Activated naive CD4-positive, alpha-beta T cell treated with anti-CD3 and anti-CD28 coated beads for 36 hours (primary cell): ENCODE data around the gene SLU7. TPM values are rescaled to one million over a fixed set of nuclear protein-coding genes. Genes with fewer than 3 reads are reported as not detected.

Source experiments
- CTCF ChIA-PET: fragments of 350-600 bp; sonication (Branson Sonifier 250); formaldehyde crosslinking; loops from one replicate; lab custom pipeline; 2021; ENCODE audit warnings: antibody characterized with exemption; lab: Charles Lee
- DNase-seq: peaks from one replicate; pipeline ENCODE4 v3.0.0-alpha.2; 2020
- H3K27ac Mint-ChIP-seq: one replicate; pipeline ENCODE4 v1.8.0; 2021; ENCODE audit warnings: mild to moderate bottlenecking, mixed read lengths
- H3K27me3 Mint-ChIP-seq: one replicate; pipeline ENCODE4 v1.8.0; 2021; ENCODE audit warnings: low read depth, mixed read lengths
- H3K36me3 Mint-ChIP-seq: one replicate; pipeline ENCODE4 v1.8.0; 2021; ENCODE audit warnings: low read depth, mixed read lengths
- H3K4me1 Mint-ChIP-seq: one replicate; pipeline ENCODE4 v1.8.0; 2021; ENCODE audit warnings: low read depth, mixed read lengths
- H3K4me3 Mint-ChIP-seq: one replicate; pipeline ENCODE4 v1.8.0; 2021; ENCODE audit warnings: mild to moderate bottlenecking, moderate library complexity, mixed read lengths
- H3K9me3 Mint-ChIP-seq: one replicate; pipeline ENCODE4 v1.8.0; 2021; ENCODE audit warnings: mixed read lengths
- intact Hi-C: fragments of 100-400 bp; cut with micrococcal nuclease; formaldehyde crosslinking; loops from one replicate; pipeline ENCODE4 v1.15.1; 2023
- total RNA-seq, 2 experiments: library from RNA; stranded (reverse); gene quantifications; one replicate each; pipeline ENCODE4 v1.2.3, GENCODE V29; 2021

The SLU7 gene
- total RNA-seq, 2 experiments from 2014 or later = 33.2 to 34.3 TPM

GRCh38 chr5:160359816-160360215 lies 59.1 kb downstream of the SLU7 start:
- H3K27me3 Mint-ChIP-seq = no peaks in the 10 kb centered on the region
- no peak overlapping the region for H3K4me3 Mint-ChIP-seq
- no peaks in the 10 kb centered on the region for H3K9me3 Mint-ChIP-seq
- no peaks in the 10 kb centered on the region for H3K36me3 Mint-ChIP-seq
- no peak overlapping the region for H3K27ac Mint-ChIP-seq
- no peaks in the 10 kb centered on the region for H3K4me1 Mint-ChIP-seq
- DNase-seq = no peak
- CTCF ChIA-PET = interaction anchor here (0.6 to 0.9 kb wide), 2 partner anchors 180 to 338 kb away, joined by 3 to 5 read pairs; no protein-coding TSS in a partner anchor
- intact Hi-C loops = no loop called here

- no peak overlapping the region for H3K4me3 Mint-ChIP-seq
- intact Hi-C loops = no loop called here
- H3K27me3 Mint-ChIP-seq = no peaks in the 10 kb centered on the region
- no peak for DNase-seq
- CTCF ChIA-PET = interaction anchor here (0.9 kb wide), 1 partner anchor 337 kb away, joined by 3 read pairs; no protein-coding TSS in a partner anchor
- no peaks in the 10 kb centered on the region for H3K9me3 Mint-ChIP-seq
- H3K4me1 Mint-ChIP-seq = no peaks in the 10 kb centered on the region
- H3K27ac Mint-ChIP-seq = no peak overlapping the region
- no peaks in the 10 kb centered on the region for H3K36me3 Mint-ChIP-seq
These were observed 59.6 kb downstream of the SLU7 start for GRCh38 chr5:160359242-160359641.

GRCh38 chr5:160357861-160358411 lies 60.9 kb downstream of the SLU7 start:
- Mint-ChIP-seq H3K27ac (no peak overlapping the region), H3K27me3 (no peaks in the 10 kb centered on the region), H3K4me1 (no peaks in the 10 kb centered on the region), H3K9me3 (no peaks in the 10 kb centered on the region), H3K36me3 (no peaks in the 10 kb centered on the region), H3K4me3 (no peak overlapping the region)
- CTCF ChIA-PET = interaction anchor here (1.0 kb wide), 1 partner anchor 159 kb away, joined by 3 read pairs; no protein-coding TSS in a partner anchor
- intact Hi-C loops = no loop called here
- DNase-seq = no peak

GRCh38 chr5:160357394-160357793 lies 61.5 kb downstream of the SLU7 start:
- Mint-ChIP-seq H3K36me3 (no peaks in the 10 kb centered on the region), H3K27me3 (no peaks in the 10 kb centered on the region), H3K9me3 (no peaks in the 10 kb centered on the region), H3K4me1 (no peaks in the 10 kb centered on the region), H3K4me3 (no peak overlapping the region), H3K27ac (no peak overlapping the region)
- DNase-seq = no peak
- intact Hi-C loops = no loop called here
- CTCF ChIA-PET = interaction anchor here (0.6 to 1.3 kb wide), 2 partner anchors 12 to 336 kb away, joined by 3 read pairs; no protein-coding TSS in a partner anchor

- Mint-ChIP-seq H3K4me3 (no peak overlapping the region), H3K36me3 (no peaks in the 10 kb centered on the region), H3K27me3 (no peaks in the 10 kb centered on the region), H3K9me3 (no peaks in the 10 kb centered on the region), H3K27ac (no peak overlapping the region), H3K4me1 (no peaks in the 10 kb centered on the region)
- intact Hi-C loops = no loop called here
- CTCF ChIA-PET = interaction anchor here (0.6 to 1.3 kb wide), 2 partner anchors 11 to 335 kb away, joined by 3 read pairs; no protein-coding TSS in a partner anchor
- no peak for DNase-seq
These were observed 62.1 kb downstream of the SLU7 start for GRCh38 chr5:160356550-160357347.

GRCh38 chr5:160354666-160355065 lies 64.2 kb downstream of the SLU7 start:
- H3K27ac Mint-ChIP-seq = no peak overlapping the region
- DNase-seq = no peak
- intact Hi-C loops = no loop called here
- no peaks in the 10 kb centered on the region for H3K36me3 Mint-ChIP-seq
- CTCF ChIA-PET = interaction anchor here (1.0 kb wide), 1 partner anchor 9 kb away, joined by 4 read pairs; no protein-coding TSS in a partner anchor
- H3K27me3 Mint-ChIP-seq = no peaks in the 10 kb centered on the region
- H3K4me1 Mint-ChIP-seq = no peaks in the 10 kb centered on the region
- no peak overlapping the region for H3K4me3 Mint-ChIP-seq
- H3K9me3 Mint-ChIP-seq = no peaks in the 10 kb centered on the region

GRCh38 chr5:160353379-160353778 lies 65.5 kb downstream of the SLU7 start:
- H3K4me3 Mint-ChIP-seq = no peak overlapping the region
- H3K36me3 Mint-ChIP-seq = no peaks in the 10 kb centered on the region
- H3K4me1 Mint-ChIP-seq = no peaks in the 10 kb centered on the region
- no peaks in the 10 kb centered on the region for H3K9me3 Mint-ChIP-seq
- intact Hi-C loops = no loop called here
- CTCF ChIA-PET = interaction anchor here (0.7 to 0.9 kb wide), 2 partner anchors 11 to 70 kb away, joined by 3 to 4 read pairs; no protein-coding TSS in a partner anchor
- no peak for DNase-seq
- no peaks in the 10 kb centered on the region for H3K27me3 Mint-ChIP-seq
- no peak overlapping the region for H3K27ac Mint-ChIP-seq

GRCh38 chr5:160352308-160352707 lies 66.6 kb downstream of the SLU7 start:
- no peaks in the 10 kb centered on the region for H3K4me1 Mint-ChIP-seq

More at GRCh38 chr5:160352308-160352707, 66.6 kb downstream of the SLU7 start:
- Mint-ChIP-seq H3K4me3 (no peak overlapping the region), H3K27me3 (no peaks in the 10 kb centered on the region), H3K27ac (no peak overlapping the region), H3K36me3 (no peaks in the 10 kb centered on the region), H3K9me3 (no peaks in the 10 kb centered on the region)
- DNase-seq = no peak
- intact Hi-C loops = no loop called here
- CTCF ChIA-PET = interaction anchor here (1.3 kb wide), 1 partner anchor 13 kb away, joined by 4 read pairs; no protein-coding TSS in a partner anchor

Other genes with a start within 250 kb of the SLU7 start
- not detected for gene FABP6, start 189.6 kb downstream of the SLU7 start, total RNA-seq
- not detected for gene CCNJL, start 106.5 kb downstream of the SLU7 start, total RNA-seq
- not detected for gene C1QTNF2, start 48.5 kb downstream of the SLU7 start, total RNA-seq
- under 1 TPM; 0.84 to 0.93 TPM for gene FAM200C, start 19.0 kb downstream of the SLU7 start, total RNA-seq
- 100 to 1,000 TPM; 254 to 270 TPM for gene PTTG1, start 2.8 kb upstream of the SLU7 start, total RNA-seq